PFSK-1 (cell line): ENCODE data around the gene EPB42.

Source experiments
- FOXP2 ChIP-seq: optimal IDR thresholded peaks from 2 replicates; pipeline ENCODE3; 2011; ENCODE audit warnings: borderline replicate concordance, control low read depth, inconsistent platforms; ENCODE audit not compliant: insufficient read depth; ENCODE audit errors: extremely low read length, extremely low read depth
- POLR2AphosphoS5 ChIP-seq: IDR thresholded peaks from 2 replicates; pipeline ENCODE4 v1.6.1; 2012; ENCODE audit warnings: low read depth, mild to moderate bottlenecking, control low read depth, low read length, moderate library complexity
- SIN3A ChIP-seq: IDR thresholded peaks from 2 replicates; pipeline ENCODE4 v1.6.1; 2012; ENCODE audit warnings: mild to moderate bottlenecking, low read length, moderate library complexity, borderline replicate concordance; ENCODE audit not compliant: insufficient read depth
- TAF1 ChIP-seq: IDR thresholded peaks from 2 replicates; pipeline ENCODE4 v1.6.1; 2012; ENCODE audit warnings: low read length, control low read depth, borderline replicate concordance; ENCODE audit not compliant: insufficient read depth
- TF ChIP-seq, protein P1 (sequence below), 2 experiments: IDR thresholded peaks; 2 replicates each; pipeline versions ENCODE4 v1.6.1 to v1.8.0; 2011 to 2012; ENCODE audit warnings: low read depth in 2 of 2, low read length in 2 of 2, control low read depth in 1 of 2, inconsistent platforms in 1 of 2, mild to moderate bottlenecking in 1 of 2, moderate library complexity in 1 of 2; ENCODE audit not compliant: insufficient read depth in 1 of 2

EPB42 gene

DNA sequence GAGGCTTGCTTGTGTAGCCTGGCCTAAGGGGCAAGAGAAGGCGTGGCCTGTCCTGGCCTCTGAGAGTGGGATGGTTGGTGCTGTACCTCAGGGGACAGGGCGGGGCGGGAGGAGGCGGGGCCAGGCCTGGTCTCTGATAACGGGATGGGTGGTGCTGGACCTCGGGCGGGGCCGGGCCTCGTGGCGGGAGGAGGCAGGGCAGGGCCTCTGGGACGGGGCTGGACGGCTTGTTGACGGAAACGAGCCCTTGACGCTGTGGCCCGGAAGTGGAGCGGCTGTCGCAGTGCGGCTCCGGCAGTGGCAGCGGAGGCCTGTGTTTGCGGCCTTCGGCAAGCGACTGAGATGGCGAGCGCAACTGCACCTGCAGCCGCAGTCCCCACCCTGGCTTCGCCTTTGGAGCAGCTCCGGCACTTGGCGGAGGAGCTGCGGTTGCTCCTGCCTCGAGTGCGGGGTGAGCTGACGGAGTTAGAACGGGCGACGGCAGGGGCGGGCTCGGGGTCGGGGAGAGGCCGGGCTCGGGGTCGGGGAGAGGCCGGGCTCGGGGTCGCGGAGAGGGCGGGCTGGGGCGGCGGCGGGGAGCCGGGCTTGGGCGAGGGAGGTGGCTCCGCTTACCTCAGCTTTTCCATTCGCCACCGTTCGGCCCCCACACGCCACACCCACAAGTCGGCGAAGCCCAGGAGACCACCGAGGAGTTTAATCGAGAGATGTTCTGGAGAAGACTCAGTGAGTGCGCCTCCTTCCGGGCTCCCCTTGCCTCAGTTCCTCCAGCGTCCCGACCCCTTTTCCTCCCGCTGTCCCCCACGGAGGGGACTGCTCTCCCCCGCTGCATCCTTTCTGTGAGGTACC, 35.4 kb downstream of the EPB42 start, which contains the start of gene CCNDBP1:
Gene CCNDBP1 (plus strand): TSS at position 247 of the 846 bp plus-strand sequence. CDS start 96 bp downstream, at position 343.
- TF ChIP-seq POLR2AphosphoS5 (peak; percentile 83), SIN3A (peak; percentile 75; the same call in 1 of the 2 replicates), TAF1 (no peak), FOXP2 (peak; percentile 100)
- TF ChIP-seq, protein P1, sequence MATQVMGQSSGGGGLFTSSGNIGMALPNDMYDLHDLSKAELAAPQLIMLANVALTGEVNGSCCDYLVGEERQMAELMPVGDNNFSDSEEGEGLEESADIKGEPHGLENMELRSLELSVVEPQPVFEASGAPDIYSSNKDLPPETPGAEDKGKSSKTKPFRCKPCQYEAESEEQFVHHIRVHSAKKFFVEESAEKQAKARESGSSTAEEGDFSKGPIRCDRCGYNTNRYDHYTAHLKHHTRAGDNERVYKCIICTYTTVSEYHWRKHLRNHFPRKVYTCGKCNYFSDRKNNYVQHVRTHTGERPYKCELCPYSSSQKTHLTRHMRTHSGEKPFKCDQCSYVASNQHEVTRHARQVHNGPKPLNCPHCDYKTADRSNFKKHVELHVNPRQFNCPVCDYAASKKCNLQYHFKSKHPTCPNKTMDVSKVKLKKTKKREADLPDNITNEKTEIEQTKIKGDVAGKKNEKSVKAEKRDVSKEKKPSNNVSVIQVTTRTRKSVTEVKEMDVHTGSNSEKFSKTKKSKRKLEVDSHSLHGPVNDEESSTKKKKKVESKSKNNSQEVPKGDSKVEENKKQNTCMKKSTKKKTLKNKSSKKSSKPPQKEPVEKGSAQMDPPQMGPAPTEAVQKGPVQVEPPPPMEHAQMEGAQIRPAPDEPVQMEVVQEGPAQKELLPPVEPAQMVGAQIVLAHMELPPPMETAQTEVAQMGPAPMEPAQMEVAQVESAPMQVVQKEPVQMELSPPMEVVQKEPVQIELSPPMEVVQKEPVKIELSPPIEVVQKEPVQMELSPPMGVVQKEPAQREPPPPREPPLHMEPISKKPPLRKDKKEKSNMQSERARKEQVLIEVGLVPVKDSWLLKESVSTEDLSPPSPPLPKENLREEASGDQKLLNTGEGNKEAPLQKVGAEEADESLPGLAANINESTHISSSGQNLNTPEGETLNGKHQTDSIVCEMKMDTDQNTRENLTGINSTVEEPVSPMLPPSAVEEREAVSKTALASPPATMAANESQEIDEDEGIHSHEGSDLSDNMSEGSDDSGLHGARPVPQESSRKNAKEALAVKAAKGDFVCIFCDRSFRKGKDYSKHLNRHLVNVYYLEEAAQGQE (IDR thresholded peaks at IDR 0.05; ENCODE audit: insufficient read depth in 1 of 2, low read depth in 2 of 2, low read length in 2 of 2), result no peak

DNA sequence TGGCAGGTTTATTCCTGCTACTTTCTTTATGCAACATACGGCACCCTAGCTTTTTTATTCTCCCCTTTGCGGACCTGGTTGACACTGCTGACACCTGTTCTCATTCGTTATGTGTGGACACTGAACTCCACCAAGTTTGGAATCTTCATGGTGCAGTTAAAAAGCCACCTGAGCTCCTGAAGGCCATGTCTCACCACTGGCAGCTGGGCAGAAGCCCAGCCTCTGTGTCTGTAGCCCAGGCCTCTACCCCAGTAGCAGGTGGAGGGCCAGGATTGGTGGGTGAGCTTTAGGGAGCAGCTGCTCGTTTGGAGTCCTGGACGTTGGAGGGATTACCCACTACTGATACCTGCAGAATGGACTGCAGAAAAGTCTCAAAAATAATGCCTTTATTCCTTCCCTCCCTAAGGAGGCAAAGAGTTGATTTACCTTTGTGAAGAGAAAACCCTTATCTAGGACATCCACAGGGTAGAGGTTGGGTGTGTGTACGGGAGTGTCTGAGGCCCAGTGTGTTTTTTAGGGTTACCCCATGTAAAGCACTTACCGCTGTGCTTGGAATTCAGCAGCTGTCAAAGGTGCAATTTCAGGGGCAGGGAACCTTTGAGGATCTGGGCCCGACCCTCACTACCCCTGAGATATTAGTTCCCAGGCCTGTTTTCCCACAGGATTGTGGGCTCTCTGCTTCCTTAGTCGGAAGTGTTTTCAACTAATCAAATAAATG, 36.3 kb downstream of the EPB42 start:
- TF ChIP-seq SIN3A (no peak), TAF1 (no peak), FOXP2 (no peak), POLR2AphosphoS5 (no peak)
- TF ChIP-seq, protein P1 (IDR thresholded peaks at IDR 0.05; ENCODE audit: insufficient read depth in 1 of 2, low read depth in 2 of 2, low read length in 2 of 2), result no peak

DNA sequence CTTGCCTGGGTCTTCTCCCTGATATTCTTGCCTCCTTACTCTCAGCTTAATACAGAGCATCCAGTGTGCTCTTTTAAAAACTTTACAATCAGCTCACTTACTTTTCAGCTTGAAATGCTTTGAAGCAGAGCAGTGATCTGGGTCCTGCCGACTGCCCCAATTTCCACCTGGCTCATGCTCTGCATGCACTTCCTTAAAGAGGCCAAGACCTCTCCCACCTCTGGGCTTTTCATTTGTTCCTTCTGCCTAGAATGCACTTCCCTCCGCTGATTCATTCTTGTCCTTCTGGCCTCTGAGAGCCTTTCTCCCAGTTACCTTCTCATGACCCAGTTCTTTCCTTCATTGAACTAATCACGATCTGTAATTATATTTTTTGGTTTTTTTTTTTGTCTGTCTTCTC, 37.5 kb downstream of the EPB42 start:
- TF ChIP-seq POLR2AphosphoS5 (no peak), TAF1 (no peak), FOXP2 (no peak), SIN3A (no peak)
- TF ChIP-seq, protein P1 (IDR thresholded peaks at IDR 0.05; ENCODE audit: insufficient read depth in 1 of 2, low read depth in 2 of 2, low read length in 2 of 2), result no peak

DNA sequence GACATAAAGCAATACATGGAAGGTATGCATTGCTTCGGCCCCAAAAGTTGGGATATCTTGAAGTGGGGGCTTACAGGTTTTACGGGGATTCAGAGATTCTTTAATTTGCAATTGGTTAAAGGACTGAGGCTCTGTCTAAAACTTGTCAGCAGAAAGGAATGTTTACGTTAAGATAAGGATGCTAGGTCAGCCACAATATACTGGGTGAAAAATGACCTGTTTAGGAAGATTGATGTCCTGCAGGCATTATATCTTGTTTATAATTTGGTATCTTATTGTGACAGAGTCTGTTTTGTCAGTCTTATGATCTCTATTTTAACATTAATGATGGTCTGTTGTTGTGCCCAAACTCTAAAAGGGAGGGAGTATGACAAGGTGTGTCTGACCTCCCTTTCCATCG, 50.9 kb downstream of the EPB42 start:
- TF ChIP-seq, protein P1 (IDR thresholded peaks at IDR 0.05; ENCODE audit: insufficient read depth in 1 of 2, low read depth in 2 of 2, low read length in 2 of 2), result no peak
- no peak for TF ChIP-seq SIN3A
- TF ChIP-seq POLR2AphosphoS5, result no peak
- no peak for TF ChIP-seq TAF1
- TF ChIP-seq FOXP2, result no peak
